Left lung (tissue), 10 donors: ENCODE results near the gene RAB18. TPM values are rescaled to one million over a fixed set of nuclear protein-coding genes. Genes with fewer than 3 reads are reported as not detected.

Experiments
- ATAC-seq: fragments of 200-7000 bp; cut with Tn5 transposase; one replicate; pipeline ENCODE4 v1.9.1; 2020; ENCODE audit warnings: moderate library complexity
- DNase-seq, 4 donors: peaks; one replicate each; pipeline ENCODE4 v3.0.0-alpha.2; 2013 to 2020
- H3K27ac ChIP-seq, 2 donors: fragments of 200-600 bp; sonication (generic) in 1 of 2; one replicate each; pipeline versions ENCODE4 v1.5.0 to v1.8.0; 2020 to 2021
- H3K27me3 ChIP-seq, 2 donors: fragments of 200-600 bp; sonication (generic) in 1 of 2; one replicate each; pipeline versions ENCODE4 v1.5.0 to v1.8.0; 2020 to 2021
- H3K36me3 ChIP-seq, 2 donors: fragments of 200-600 bp; sonication (generic) in 1 of 2; one replicate each; pipeline versions ENCODE4 v1.5.0 to v1.8.0; 2020 to 2021
- H3K4me1 ChIP-seq, 2 donors: fragments of 200-600 bp; one replicate each; pipeline ENCODE4 v1.8.0; 2021
- H3K4me3 ChIP-seq, 2 donors: fragments of 200-600 bp; sonication (generic) in 1 of 2; one replicate each; pipeline versions ENCODE4 v1.5.0 to v1.8.0; 2020 to 2021; ENCODE audit warnings: mild to moderate bottlenecking in 1 of 2
- H3K9me3 ChIP-seq, 2 donors: fragments of 200-600 bp; sonication (generic) in 1 of 2; one replicate each; pipeline versions ENCODE4 v1.5.0 to v1.8.0; 2020 to 2021
- intact Hi-C, 2 donors: fragments of 100-400 bp; cut with DNase I; formaldehyde crosslinking; loops; one replicate each; pipeline versions ENCODE4 v1.11.2 to v1.14.2; 2022
- polyA plus RNA-seq, 6 donors: library from polyadenylated mRNA; unstranded; fragments of 120-200 nt; gene quantifications; one replicate each; pipeline ENCODE4 v1.2.1, GENCODE V29; 2013; ENCODE audit not compliant: insufficient read length in 6 of 6
- total RNA-seq, 2 donors: library from RNA; stranded (reverse); fragmentation: NEBNext Ultra II Directional; extraction: Animal tissue kit (Norgen Biotek cat#: 25700); gene quantifications; one replicate each; pipeline ENCODE4 v1.2.1, GENCODE V29; 2021
- TF ChIP-seq, protein P1 (sequence below), 2 donors: fragments of 200-600 bp; sonication (generic) in 1 of 2; IDR thresholded peaks; one replicate each; pipeline versions ENCODE4 v1.5.0 to v1.8.0; 2021; ENCODE audit warnings: antibody characterized with exemption in 2 of 2
- donor health status: DM: no; HTN: yes; CAD: no.
- donor health status: DM: no; HTN: no; CAD: no.

The RAB18 gene
- total and polyA plus RNA-seq, 8 donors, result 80.6 to 115 (median 100) TPM

DNA sequence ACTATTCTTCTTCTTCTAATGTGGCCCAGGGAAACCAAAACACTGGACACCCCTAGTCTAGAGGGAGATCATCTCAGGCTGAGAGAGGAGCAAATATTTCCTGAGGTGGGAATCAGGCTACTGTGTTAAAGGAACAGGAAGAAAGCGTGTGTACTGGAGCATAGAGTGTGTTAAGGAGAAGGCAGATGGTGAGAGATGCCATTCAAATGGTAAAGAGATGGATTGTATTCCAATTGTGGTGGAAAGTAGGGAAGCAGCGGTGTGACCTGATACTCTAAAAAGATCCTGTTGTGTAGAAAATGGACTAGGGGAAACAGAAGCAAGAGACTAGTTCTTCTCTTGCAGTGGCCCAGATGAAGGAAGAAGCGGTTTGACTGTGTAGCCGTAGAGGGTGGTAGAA, 31.2 kb downstream of the RAB18 start:
- intact Hi-C loops, result no loop called here
- H3K27me3 ChIP-seq, result no peaks in the 10 kb centered on the region
- no peak overlapping the region for H3K4me3 ChIP-seq
- H3K4me1 ChIP-seq, result no peaks in the 10 kb centered on the region
- no peak overlapping the region for H3K27ac ChIP-seq
- peaks cover 0 to 56% of the 10 kb centered on the region in 2 donors for H3K36me3 ChIP-seq
- H3K9me3 ChIP-seq, result no peaks in the 10 kb centered on the region
- TF ChIP-seq, protein P1, sequence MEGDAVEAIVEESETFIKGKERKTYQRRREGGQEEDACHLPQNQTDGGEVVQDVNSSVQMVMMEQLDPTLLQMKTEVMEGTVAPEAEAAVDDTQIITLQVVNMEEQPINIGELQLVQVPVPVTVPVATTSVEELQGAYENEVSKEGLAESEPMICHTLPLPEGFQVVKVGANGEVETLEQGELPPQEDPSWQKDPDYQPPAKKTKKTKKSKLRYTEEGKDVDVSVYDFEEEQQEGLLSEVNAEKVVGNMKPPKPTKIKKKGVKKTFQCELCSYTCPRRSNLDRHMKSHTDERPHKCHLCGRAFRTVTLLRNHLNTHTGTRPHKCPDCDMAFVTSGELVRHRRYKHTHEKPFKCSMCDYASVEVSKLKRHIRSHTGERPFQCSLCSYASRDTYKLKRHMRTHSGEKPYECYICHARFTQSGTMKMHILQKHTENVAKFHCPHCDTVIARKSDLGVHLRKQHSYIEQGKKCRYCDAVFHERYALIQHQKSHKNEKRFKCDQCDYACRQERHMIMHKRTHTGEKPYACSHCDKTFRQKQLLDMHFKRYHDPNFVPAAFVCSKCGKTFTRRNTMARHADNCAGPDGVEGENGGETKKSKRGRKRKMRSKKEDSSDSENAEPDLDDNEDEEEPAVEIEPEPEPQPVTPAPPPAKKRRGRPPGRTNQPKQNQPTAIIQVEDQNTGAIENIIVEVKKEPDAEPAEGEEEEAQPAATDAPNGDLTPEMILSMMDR (IDR thresholded peaks at IDR 0.05), result no peak
- ATAC-seq (no peak), DNase-seq (no peak)

DNA sequence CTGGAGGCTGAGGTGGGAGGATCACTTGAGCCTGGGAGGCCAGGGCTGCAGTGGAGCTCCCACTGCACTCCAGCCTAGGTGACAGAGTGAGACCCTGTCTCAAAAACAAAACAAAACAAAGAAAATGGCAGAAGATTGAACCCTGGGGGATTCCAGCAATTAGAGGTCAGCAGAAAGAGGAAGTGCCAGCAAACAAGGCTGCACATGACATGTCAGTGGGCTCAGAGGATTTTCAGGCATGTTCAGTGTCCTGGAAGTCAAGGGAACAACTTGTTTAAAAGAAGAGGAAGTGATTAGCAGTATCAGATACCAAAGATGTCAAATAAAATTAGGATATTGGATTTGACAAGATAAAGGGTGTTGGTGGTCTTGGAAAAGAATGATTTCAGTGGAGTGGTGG, 32.3 kb downstream of the RAB18 start:
- no peak overlapping the region for H3K27ac ChIP-seq
- ATAC-seq (no peak), DNase-seq (no peak)
- no peaks in the 10 kb centered on the region for H3K9me3 ChIP-seq
- TF ChIP-seq, protein P1 (IDR thresholded peaks at IDR 0.05), result no peak
- no peaks in the 10 kb centered on the region for H3K27me3 ChIP-seq
- H3K4me1 ChIP-seq, result no peaks in the 10 kb centered on the region
- no peak overlapping the region for H3K4me3 ChIP-seq
- intact Hi-C loops, result no loop called here
- peaks cover 0 to 57% of the 10 kb centered on the region in 2 donors for H3K36me3 ChIP-seq

DNA sequence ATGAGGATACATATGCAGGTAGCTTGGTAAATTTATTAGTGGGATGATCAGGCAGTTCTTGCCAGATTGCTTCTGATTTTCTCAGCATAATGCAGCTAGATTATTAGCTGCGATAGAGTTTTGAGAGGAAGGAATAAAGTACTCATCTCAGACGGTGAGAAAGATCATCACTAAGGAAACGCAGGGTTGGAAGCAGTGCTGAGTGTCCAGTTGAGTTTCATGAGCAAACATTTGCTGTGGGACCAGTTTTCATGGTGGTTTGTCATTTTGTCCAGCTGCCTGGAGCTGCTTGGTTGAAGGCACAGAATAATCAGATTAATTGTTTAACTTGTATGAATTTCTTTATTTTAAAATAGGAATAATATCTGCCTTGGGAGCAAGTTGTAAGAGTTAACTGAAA, 33.1 kb downstream of the RAB18 start:
- intact Hi-C loops, result no loop called here
- H3K27me3 ChIP-seq, result no peaks in the 10 kb centered on the region
- no peaks in the 10 kb centered on the region for H3K9me3 ChIP-seq
- H3K27ac ChIP-seq, result no peak overlapping the region
- no peak for DNase-seq
- H3K36me3 ChIP-seq, result peaks cover 0 to 57% of the 10 kb centered on the region in 2 donors
- H3K4me3 ChIP-seq, result no peak overlapping the region
- no peak for ATAC-seq
- TF ChIP-seq, protein P1 (IDR thresholded peaks at IDR 0.05), result no peak
- peaks cover 0 to 3% of the 10 kb centered on the region in 2 donors for H3K4me1 ChIP-seq

DNA sequence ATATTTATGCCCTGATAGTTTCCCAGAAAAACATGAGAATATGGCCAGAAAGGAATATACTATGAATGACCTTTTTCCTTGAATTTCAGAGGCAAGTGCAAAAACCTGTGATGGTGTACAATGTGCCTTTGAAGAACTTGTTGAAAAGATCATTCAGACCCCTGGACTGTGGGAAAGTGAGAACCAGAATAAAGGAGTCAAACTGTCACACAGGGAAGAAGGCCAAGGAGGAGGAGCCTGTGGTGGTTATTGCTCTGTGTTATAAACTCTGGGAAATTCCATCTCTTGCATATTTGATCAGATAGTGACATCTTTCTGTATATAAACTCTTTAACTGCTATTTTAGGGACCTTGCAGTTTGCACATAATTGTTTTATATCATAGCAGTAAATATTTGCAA, 33.7 kb downstream of the RAB18 start:
- no peak overlapping the region for H3K4me3 ChIP-seq
- H3K9me3 ChIP-seq, result no peaks in the 10 kb centered on the region
- H3K4me1 ChIP-seq, result peaks cover 0 to 3% of the 10 kb centered on the region in 2 donors
- DNase-seq (no peak), ATAC-seq (no peak)
- intact Hi-C loops, result no loop called here
- no peaks in the 10 kb centered on the region for H3K27me3 ChIP-seq
- no peak overlapping the region for H3K27ac ChIP-seq
- H3K36me3 ChIP-seq, result peaks cover 0 to 62% of the 10 kb centered on the region in 2 donors
- TF ChIP-seq, protein P1 (IDR thresholded peaks at IDR 0.05), result no peak

DNA sequence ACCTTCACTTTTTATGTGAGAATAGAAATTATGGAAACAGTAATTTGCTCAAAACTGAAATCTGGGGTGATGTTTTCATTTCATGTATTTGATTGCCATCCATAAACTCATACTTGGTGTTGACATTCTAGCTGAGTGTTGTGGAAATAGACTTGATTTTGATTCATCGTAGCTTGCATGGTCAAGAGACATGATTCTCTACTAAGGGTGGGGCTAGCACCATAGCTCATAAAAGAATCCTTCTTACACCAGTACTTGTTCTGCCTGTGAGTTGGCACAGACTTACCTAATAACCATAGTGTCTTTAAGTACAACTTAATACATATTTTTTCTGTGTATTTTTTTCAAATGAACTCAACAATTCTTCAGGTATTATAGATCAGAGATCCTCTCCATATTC, 36.6 kb downstream of the RAB18 start:
- TF ChIP-seq, protein P1 (IDR thresholded peaks at IDR 0.05), result no peak
- no peaks in the 10 kb centered on the region for H3K9me3 ChIP-seq
- peaks cover 0 to 56% of the 10 kb centered on the region in 2 donors for H3K36me3 ChIP-seq
- H3K27ac ChIP-seq, result no peak overlapping the region
- DNase-seq (no peak), ATAC-seq (peak; percentile 33)
- H3K4me3 ChIP-seq, result no peak overlapping the region
- no peaks in the 10 kb centered on the region for H3K27me3 ChIP-seq
- intact Hi-C loops, result no loop called here
- peaks cover 0 to 3% of the 10 kb centered on the region in 2 donors for H3K4me1 ChIP-seq
